Measurements from ENCODE around the gene TSPYL6. TPM values are rescaled to one million over a fixed set of nuclear protein-coding genes. Genes with fewer than 3 reads are reported as not detected.

The TSPYL6 gene
- total and polyA plus RNA-seq, 3 donors from 2014 or later = 37.9 to 53.9 (median 38.3) TPM

- H3K27me3 ChIP-seq = no peaks in the 10 kb centered on the region
- 91 to 97% methylated on average over 6 of the region's 6 CpGs for WGBS, 2 donors
Observed at GRCh38 chr2:54259413-54260240, 3.6 kb upstream of the TSPYL6 start.

GRCh38 chr2:54258166-54258565, 2.1 kb upstream of the TSPYL6 start:
- peaks cover 4% of the 10 kb centered on the region for H3K4me1 ChIP-seq
- no peaks in the 10 kb centered on the region for H3K36me3 ChIP-seq (ENCODE audit: low read depth, missing control alignments)
- no peaks in the 10 kb centered on the region for H3K27me3 ChIP-seq
- no peak for TF ChIP-seq CTCF (IDR thresholded peaks at IDR 0.05)
- TF ChIP-seq POLR2A (IDR thresholded peaks at IDR 0.05) = no peak
- H3K27ac ChIP-seq = no peak overlapping the region
- H3K4me3 ChIP-seq = no peak overlapping the region
- no peak for DNase-seq
- intact Hi-C loops (cut with DNase I; ENCODE audit: low total_unique reads) = no loop called here
- no peaks in the 10 kb centered on the region for H3K9me3 ChIP-seq
- 53 to 57% methylated on average over 2 of the region's 2 CpGs for WGBS, 2 donors

More at GRCh38 chr2:54259413-54260240, 3.6 kb upstream of the TSPYL6 start:
- no peaks in the 10 kb centered on the region for H3K9me3 ChIP-seq
- H3K27ac ChIP-seq = no peak overlapping the region
- H3K4me1 ChIP-seq = peaks cover 4% of the 10 kb centered on the region
- TF ChIP-seq CTCF (IDR thresholded peaks at IDR 0.05) (no peak), POLR2A (IDR thresholded peaks at IDR 0.05) (no peak)
- no peak overlapping the region for H3K4me3 ChIP-seq
- DNase-seq = no peak
- no peaks in the 10 kb centered on the region for H3K36me3 ChIP-seq (ENCODE audit: low read depth, missing control alignments)
- intact Hi-C loops (cut with DNase I; ENCODE audit: low total_unique reads) = no loop called here

GRCh38 chr2:54255230-54256090, 569 bp downstream of the TSPYL6 start:
- peak overlapping the region in 1 of 2 donors; percentile 56 for H3K27ac ChIP-seq
- intact Hi-C loops (cut with DNase I; ENCODE audit: low total_unique reads) = no loop called here
- no peaks in the 10 kb centered on the region for H3K9me3 ChIP-seq
- no peaks in the 10 kb centered on the region for H3K4me1 ChIP-seq
- no peaks in the 10 kb centered on the region for H3K27me3 ChIP-seq
- H3K36me3 ChIP-seq (ENCODE audit: low read depth, missing control alignments) = no peaks in the 10 kb centered on the region
- WGBS, 2 donors = 66 to 80% methylated on average over 19 to 37 of the region's 37 CpGs
- H3K4me3 ChIP-seq = peak overlapping the region; percentile 56 to 60
- DNase-seq = no peak
- TF ChIP-seq CTCF (IDR thresholded peaks at IDR 0.05) (no peak), POLR2A (IDR thresholded peaks at IDR 0.05) (no peak)

GRCh38 chr2:54254180-54254579, 1.8 kb downstream of the TSPYL6 start:
- no peak for TF ChIP-seq CTCF (IDR thresholded peaks at IDR 0.05)
- no peak for TF ChIP-seq POLR2A (IDR thresholded peaks at IDR 0.05)
- Histone ChIP-seq H3K36me3 (ENCODE audit: low read depth, missing control alignments) (no peaks in the 10 kb centered on the region), H3K9me3 (no peaks in the 10 kb centered on the region), H3K27ac (no peak overlapping the region), H3K4me3 (no peak overlapping the region), H3K27me3 (no peaks in the 10 kb centered on the region), H3K4me1 (no peaks in the 10 kb centered on the region)
- intact Hi-C loops (cut with DNase I; ENCODE audit: low total_unique reads) = no loop called here
- no peak for DNase-seq
